AG08396 (cell line): ENCODE results near the gene ICE2.
A peak's percentile ranks its signal among the peaks of the same experiment; 100 is the strongest.
"Not testable (repeated sequence)": the region's sequence is repeated elsewhere in the genome, so short reads cannot be mapped to it uniquely, and the experiment has no call there.

Experiments used
- DNase-seq: peaks from one replicate; pipeline ENCODE4 v3.0.0; 2012; ENCODE audit warnings: low spot score, mixed read lengths

The ICE2 gene

DNA sequence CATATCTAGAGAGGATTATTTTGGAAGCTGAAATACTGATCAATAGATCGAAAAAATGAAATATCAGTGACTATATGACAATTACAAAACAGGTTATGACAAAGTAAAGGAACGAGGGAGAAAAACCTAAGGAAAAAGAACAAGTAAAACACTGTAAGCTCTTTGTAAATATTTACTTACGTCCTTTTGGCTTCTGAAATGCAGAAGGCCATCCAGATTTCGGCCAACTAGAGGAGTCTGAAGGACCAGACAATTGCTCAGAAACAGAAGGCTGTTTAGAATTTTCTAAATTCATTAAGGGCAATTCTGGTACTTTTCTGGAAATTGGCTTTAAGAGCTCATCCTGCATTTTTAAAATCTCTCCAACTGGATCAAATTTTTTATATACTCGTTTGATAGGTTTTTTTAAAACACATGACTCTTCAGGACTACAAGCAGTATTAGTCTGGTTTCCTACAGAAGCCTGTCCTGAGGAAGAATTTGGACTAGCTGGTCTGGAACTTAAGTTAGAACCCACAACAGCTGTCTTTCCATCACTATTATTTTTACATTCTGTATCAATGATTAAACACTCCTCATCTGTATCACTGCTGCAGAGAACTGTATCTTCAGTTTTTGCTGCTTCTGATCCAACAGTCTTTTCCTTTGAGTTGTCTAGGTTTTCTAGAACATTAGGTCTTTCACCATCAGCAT is 30.1 kb downstream of the ICE2 start:
- DNase-seq = no peak

DNA sequence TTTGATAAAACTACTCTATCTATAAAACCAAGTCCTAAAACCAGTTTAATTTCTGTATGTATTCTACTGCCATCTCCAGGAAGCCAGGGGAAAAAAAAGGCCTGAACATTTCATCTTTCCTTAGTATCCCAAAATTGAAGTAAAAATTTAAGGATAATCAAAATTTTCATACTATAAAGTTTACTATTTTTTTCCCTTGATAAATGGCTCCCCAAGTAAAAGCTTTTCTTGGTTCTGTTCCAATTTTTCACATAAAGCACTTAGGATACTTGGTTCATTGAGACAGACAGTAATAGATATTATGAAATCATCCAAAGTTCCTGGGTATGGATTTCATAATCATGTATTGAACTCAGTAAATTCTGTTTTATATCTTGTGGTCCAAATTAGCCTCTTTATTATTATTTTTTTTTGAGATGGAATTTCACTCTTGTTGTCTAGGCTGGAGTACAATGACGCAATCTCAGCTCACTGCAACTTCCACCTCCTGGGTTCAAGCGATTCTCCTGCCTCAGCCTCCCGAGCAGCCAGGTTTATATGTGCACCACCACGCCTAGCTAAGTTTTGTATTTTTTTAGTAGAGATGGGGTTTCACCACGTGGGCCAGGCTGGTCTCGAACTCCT is 34.5 kb downstream of the ICE2 start:
- peak; percentile 25 for DNase-seq

DNA sequence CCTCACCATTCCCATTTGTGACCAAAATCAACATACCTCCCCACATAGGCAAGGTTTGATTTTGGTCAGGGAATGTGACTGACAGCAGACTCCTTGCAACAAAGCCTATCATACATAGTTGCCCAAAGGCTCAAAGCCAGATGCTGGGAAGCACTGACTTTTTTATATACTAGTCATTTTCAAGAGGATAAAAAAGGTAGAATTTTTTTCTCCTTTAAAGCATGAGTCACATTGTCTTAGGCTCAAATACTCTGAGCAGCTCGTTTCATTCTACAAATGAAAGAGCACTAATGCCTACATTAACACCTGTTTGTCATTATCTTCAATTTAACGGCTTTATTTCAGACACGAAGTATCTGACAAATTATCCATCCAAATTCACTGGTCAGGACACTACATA is 36.2 kb downstream of the ICE2 start:
- DNase-seq = peak; percentile 3

DNA sequence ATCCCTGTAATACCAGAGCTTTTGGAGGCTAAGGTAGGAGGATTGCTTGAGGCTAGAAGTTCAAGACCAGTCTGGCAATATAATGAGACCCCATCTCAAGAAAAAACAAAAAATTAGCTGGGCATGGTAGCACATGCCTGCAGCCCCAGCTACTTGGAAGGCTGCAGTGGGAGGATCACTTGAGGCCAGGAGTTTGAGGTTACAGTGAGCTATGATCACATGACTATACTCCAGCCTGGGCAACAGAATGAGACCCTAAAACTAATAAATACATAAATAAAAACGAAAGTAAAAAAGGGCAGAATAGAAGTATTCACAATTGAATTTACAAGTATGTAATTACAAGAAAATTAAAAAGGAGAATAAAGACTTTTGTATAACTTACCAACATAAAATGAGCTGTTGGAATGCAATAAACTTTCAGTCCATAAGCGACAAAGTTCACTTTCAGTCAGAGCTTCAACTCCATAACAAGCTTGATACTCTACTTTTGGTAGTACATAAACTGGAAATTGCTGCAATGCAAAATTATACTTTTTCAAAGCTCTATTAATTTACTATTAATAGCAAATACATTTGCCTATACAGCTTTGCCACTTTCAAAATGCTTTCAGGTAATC is 36.8 kb downstream of the ICE2 start:
- DNase-seq = no peak

DNA sequence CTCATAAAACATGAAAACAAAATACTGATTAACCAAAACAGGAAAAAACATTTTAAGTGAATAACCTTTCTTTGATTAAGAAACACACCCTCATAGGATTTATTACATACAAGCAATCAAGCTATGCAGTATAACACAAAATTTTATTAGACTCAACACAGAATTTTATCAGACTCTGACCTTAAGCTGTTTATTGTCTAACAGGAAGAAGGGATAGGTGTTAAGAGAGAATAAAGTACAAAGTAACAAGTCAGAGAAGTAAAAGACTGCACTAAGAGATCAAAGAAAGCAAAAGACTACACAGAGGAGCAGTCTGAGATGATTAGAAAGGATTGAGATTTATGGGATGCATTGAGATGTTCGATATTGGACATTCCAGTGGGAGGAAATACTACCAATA is 37.6 kb downstream of the ICE2 start:
- no peak for DNase-seq

DNA sequence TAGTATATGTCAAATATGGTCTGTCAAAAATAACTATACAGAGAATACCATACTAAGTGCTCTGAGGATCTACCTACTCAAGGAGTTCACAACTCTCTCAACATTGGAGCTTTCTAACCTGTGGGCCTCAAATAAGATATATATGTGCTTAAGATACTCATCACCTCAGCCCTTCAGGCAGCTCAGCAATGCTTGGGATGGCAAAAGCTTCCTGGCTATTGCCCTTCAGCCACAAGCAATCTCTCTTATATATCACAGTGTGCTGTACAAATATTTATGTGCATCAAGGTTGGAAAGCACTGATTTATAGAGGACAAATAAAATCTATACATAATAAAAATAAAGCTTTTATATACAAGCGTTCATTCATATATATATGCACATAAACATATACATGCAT is 40.3 kb downstream of the ICE2 start:
- DNase-seq = no peak

DNA sequence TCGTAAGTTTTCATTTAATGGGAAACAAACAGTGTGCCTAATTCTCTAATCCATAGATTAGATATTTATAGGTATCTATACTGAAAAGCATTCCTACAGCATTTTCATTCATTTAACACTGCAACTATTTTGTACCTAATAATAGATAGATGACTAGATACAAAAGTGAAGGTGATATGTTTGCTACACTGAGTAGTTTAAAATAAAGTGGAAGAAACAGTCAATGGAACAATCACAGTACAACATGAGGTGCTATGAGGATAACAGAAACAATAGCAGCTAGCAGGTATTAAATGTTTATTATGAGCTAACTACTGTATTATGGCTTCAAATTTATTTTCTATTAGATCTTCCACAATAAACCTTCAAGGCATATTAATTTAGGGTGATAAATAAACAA is 50.0 kb downstream of the ICE2 start:
- no peak for DNase-seq

DNA sequence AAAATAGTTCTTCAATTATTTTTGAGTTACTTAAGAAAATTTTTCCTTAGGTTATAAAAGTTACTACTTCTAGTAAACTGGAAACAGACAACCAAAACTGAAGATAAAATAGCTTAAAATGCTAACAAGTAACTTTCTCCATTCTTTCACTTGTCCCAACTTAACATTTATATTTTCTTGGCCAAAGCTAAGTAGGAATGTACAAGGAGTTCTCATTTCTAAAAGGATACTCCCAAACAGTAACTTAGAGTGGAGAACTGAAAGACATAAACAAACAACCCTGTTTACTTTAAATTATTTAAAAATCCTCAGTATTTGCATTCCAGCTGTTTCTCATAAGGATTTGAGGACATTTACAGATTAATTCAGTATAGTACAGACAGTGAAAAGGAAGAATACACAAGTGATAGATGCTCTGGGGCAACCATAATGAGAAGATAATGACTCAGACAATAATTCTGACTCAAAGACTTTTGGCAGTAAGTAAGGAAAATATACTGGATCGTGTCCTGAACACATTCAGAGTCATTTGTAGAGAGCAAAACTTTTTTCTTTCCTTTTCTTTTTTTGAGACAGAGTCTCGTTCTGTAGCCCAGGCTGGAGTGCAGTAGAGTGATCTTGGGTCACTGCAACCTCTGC is 52.0 kb downstream of the ICE2 start:
- DNase-seq = peak; percentile 22

DNA sequence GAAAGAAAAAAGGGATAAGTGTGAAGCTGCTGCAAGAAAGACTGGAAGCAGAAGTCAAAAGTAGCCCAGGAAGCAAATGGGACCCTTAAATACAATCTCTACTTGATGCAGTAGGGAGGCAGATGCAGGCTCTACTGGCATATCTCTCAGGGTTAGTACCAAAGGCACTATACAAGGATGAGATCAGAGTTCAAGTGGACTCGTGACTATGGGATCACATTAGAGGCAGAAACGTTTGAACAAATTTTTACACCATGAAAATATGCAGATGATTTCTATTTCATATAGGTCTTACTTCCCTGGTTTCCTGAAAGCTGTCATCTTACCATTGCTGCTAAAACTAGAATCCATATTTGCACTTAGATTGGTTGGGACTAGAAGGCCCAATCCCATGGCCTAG is 53.5 kb downstream of the ICE2 start:
- no peak for DNase-seq

DNA sequence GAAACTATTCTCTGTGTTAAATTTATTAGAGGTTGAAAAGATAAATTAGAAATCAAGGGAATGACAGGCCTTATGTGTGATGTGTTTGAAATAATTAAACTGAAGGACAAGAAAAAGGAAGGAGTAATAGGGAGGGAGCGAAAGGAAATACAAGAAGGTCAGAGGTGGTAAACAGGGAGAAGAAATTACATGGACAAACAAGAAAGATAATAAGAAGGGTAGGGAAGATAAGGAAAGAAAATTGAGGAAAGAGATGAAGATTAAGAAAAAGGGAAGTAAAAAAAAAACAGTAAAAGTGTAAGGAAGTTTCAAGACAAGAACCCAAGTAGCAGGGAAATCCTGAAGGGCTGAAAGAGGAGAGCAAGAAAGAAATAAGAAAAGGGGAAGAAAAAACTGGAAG is 54.9 kb downstream of the ICE2 start:
- no peak for DNase-seq

DNA sequence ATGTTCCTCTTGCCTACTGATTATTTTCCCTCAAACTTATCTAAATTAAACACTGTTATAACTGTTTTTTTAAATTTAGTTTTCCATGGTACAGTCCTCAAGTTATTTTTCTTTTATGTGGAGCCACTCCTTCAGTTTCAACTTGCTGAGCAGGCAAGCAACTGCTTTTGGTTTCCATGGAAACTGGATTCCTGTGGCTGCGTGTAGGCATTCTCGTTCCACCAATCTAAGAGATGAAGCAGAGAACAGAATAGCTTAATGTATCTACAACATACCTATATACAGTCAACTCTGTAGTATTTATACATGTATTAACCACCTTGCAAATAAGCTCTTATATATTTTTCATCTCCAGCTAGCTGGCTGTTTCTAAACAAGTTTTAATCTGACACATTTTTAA is 55.4 kb downstream of the ICE2 start:
- peak; percentile 45 for DNase-seq

DNA sequence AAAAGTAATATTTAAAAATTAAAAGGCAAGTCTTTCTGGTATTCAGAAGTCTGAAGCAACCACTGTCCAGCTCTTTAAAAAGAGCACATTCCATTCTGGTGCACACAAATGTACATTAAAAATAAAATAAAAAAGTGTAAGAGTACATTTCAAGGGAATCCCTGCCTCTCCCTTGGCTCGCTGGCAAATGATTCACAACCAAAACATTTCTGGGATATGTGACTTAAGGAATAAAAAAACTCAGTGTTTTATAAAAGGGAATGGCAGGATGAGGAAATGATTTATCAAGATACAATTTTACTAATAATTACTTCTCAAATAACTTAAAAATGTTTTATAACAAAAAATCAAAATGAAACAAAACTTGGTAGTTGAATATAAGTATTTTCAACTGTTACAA is 57.4 kb downstream of the ICE2 start:
- DNase-seq = peak; percentile 26

DNA sequence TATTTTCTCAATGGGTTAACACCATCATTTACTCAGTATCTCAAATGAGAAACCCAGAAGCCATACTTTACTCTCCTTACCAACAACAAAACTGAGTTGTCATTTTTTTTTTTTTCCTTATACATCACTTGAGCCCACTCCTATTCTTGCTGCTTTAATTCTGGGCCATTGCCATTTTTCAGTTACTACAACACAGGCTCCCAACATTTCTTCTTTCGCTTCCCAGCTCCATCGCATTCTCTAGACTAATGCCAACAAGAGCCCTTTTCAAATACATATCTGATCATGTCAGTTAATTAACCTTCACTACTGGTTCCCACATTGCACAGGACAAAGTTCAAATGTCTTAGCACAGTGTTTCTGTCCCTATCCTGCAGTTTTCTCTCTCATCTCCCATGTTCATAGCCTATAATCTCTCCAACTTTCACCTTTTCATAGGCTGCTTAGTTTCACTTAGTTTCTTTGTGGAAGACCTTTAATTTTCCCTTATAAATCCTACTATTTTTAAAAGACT is 58.7 kb downstream of the ICE2 start:
- DNase-seq = no peak

DNA sequence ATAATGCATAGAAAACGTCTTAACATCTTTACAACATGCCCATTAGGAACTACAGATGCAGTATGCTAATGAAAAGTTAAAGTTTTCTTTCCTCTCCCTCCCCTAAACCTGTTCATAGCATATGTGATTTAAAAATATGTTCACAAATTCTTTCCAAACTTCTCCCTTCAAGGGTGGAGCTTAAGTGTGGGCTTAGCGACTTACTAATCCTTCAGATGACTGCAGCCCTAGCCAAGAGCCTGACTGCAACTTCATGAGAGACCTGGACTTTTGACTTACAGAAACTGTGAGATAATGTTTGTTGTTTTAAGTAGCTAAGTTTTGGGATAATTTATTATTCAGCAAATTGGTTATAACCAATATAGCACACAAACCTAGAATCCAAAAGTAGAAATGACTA is 59.2 kb downstream of the ICE2 start:
- no peak for DNase-seq

DNA sequence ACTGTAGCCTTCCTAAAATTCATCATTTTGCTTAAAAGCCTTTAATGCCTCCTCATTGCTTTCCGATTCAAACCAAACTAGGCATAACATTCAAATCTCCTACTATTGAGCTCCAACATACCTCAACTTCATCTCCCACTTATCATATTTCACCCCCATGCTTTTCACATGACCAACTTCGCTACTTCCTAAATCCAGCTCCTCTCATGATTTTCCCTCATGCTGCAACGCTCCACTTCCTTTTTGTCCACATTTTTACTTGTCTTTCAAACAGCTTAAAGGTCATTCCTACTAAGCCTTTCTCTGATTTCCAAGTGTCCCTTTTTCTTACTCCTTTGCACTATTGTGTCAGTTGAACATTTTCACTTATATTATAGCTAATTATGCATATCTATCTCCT is 60.8 kb downstream of the ICE2 start:
- DNase-seq = no peak

DNA sequence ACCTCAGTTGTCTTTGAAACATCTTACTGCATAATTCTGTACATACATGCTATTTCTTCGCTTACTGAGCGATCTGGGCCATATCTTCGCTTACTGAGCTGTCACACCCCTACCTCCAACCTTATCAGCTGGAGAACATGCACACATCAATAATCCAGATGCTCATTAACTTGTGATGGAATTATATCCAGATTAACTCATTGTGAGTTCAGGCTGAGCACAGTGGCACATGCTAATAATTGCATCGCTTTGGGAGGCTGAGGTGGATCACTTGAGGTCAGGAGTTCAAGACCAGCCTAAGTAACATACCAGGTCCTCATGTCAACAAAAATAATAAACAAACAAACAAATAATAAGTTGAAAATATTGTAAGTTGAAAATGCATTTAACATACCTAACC is 61.8 kb downstream of the ICE2 start:
- no peak for DNase-seq

DNA sequence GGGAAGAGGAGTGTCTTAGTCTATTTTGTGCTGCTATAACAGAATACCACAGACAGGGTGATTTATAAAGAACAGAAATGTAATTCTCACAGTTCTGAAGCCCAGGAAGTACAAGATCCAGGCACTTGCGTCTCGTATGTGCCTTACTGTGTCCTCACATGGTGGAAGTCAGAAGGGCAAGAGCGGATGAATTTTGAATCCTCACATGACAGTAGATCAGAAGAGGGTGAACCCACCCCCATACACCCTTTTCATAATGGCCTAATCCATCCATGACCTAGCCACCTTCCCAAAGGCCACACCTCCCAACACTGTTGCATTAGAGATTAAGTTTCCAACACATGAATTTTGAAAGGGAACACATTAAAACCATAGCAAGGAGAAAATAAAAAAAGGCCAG is 62.5 kb downstream of the ICE2 start:
- no peak for DNase-seq

DNA sequence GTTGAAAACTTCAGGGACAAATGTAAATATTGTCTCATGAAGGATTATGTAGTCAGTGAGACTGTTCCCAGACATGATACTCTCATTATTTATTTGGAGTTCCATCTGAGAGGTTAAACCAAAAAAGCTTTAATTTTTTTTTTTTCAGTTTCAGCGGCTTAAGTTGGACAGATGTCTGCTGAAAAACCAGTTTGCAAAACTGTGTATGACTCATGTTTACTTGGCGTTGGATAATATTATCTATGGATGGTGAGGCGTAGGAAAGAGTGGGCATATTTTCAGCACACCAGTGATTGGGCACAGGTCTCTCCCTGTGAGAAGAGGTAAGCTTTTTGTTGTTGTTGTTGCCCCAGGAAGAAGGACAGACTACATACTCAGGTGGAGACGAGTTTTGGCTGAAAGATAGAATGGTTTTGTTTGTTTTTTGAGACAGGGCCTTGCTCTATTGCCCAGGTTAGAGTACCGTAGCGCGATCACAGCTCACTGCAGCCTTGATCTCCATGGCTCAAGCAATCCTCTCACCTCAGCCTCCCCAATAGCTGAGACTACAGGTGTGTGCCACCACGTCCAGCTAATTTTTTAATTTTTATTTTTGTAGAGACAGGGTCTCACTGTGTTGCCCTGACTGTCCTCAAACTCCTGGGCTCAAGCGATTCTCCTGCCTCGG is 64.8 kb downstream of the ICE2 start:
- DNase-seq = no peak

DNA sequence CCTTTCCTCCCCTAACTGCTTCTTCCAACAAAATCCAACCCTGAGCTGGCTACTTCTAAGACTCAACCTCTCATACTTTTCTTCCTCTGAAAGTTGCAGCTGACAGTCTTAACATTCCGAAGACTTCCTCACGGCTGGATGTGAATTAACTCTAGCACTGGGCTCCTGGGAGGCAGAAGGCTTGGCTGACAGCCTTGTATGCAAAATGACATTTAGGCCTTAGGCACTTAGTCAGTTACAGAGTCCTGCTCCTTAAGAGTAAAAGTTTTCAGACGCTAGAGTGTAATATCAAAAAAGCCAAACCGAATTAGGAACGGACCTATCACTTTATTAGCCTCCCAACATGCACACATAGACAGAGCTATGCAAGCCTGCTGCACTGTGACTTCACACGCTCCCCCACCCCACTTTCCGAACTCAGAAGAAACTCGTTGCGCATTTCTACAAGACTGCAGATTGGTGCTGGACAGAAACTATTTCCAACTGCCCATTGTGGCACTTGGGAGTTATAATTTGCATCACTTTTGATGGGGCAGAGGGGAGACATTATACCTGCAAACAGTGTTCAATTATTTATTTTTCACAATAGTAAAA is 65.6 kb downstream of the ICE2 start:
- DNase-seq = no peak

DNA sequence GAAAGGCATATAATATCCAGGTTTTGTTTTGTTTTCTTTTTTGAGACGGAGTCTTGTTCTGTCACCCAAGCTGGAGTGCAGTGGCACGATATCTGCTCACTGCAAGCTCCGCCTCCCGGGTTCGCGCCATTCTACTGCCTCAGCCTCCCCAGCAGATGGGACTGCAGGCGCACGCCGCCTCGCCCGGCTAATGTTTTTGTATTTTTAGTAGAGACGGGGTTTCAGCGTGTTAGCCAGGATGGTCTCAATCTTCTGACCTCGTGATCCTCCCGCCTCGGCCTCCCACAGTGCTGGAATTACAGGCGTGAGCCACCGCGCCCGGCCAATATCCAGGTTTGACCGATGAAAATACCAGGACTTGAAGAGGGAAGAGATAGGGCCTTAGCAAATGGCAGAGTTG is 66.1 kb downstream of the ICE2 start:
- not testable (repeated sequence) for DNase-seq

DNA sequence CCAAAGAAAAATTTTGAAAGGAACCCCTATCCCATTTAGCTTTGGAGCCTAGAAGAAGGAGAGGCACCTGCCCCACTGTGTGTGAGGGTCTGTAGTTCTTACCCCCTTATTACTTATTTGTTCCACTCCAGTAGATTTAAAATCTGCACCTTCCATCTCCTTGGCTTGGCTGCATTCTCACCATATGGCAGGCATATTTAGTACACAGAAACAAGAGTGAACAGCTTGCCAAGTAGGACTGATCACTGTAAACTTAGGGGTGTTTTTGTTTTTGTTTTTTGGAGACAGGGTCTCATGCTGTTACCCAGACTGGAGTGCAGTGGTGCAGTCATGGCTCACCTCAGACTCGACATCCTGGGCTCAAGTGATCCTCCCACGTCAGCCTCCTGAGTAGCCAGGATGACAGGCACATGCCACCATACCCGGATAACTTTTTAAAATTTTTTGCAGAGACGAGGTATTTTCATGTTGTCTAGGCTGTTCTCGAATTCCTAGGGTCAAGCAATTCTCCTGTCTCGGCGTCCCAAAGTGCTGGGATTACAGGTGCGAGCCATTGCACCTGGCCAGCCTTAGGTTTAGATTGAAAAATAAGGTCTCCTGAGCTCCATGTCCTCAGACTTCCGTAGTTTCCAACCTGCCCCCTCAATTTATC is 67.0 kb downstream of the ICE2 start:
- DNase-seq = no peak

DNA sequence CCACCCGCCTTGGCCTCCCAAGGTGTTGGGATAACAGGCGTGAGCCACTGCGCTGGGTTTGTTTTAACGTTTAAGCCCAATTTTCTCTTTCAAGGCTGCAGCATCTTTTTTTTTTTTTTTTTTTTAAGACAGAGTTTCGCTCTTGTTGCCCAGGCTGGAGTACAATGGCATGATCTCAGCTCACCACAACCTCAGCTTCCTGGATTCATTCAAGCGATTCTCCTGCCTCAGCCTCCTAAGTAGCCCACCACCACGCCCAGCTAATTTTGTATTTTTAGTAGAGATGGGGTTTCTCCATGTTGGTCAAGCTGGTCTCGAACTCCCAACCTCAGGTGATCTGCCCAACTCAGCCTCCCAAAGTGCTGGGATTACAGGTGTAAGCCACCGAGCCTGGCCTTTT is 68.6 kb downstream of the ICE2 start:
- DNase-seq = not testable (repeated sequence)
